ENCODE measurements around the gene DYNLRB2.
A peak's percentile ranks its signal among the peaks of the same experiment; 100 is the strongest.

The DYNLRB2 gene

GRCh38 chr16:80552277-80552676 is 11.5 kb downstream of the DYNLRB2 start:
- no peak for DNase-seq (ENCODE audit: low read depth)

DNA sequence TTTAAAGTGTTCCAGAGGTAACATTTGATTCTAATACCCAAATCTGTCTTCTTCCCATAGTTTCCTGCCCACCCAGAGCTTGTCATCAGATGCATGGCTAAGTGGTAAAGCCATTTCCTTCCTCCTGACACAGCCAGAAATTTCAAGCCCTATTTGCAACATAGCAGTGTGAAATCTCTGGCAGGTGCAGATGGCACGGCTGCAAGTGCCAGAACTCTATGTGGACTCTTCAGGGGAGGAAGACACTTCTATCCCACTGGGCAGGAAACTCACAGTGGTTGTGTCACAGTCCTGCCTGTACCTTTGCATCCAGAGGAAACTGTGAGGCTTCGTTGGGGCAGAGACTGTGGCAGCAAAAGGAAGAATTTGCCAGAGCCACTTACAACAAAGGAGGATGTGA is 13.2 kb downstream of the DYNLRB2 start:
- no peak for DNase-seq (ENCODE audit: low read depth)

GRCh38 chr16:80556481-80556880 is 15.7 kb downstream of the DYNLRB2 start:
- no peak for DNase-seq (ENCODE audit: low read depth)

- no peak for DNase-seq (ENCODE audit: low read depth)
Measured at GRCh38 chr16:80557037-80557436, 16.2 kb downstream of the DYNLRB2 start.

DNA sequence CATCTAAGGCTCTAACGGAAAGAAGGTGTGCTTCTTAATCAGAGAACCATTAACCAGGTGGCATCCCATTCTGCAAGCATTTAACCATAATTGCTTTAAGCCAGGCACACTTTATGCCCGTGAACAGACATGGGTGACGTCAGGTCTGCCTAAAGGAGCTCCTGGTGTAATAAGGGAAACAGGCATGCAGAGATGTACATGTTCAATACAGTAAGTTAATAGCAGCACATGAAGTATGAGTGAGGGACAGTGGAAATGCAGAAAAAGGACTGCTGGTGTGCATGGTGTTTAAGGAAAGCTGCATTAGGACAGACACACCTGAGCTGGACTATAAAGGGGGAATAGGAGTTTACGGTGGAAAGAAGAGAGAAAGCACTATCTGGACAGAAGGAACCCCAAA is 18.6 kb downstream of the DYNLRB2 start:
- no peak for DNase-seq (ENCODE audit: low read depth)

DNA sequence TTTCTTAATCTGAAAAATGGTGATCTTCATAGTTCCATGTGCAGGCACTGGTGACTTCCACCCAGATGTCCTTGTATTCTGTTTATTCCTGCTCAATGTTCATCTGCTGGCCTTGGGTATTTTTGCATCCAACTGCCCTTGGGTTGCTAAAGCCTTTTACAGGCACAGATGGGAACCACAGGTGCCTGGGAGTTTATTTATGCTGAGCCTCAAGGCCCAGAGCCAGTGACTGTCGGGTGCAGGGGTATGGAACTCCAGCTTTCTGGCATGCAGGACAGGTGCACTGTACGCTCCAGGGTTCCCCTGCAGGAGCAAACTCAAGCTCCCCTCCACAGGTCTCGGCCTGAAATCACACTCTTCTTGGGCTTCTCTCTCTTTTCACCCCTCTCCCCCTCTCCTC is 22.3 kb downstream of the DYNLRB2 start:
- no peak for DNase-seq (ENCODE audit: low read depth)

DNA sequence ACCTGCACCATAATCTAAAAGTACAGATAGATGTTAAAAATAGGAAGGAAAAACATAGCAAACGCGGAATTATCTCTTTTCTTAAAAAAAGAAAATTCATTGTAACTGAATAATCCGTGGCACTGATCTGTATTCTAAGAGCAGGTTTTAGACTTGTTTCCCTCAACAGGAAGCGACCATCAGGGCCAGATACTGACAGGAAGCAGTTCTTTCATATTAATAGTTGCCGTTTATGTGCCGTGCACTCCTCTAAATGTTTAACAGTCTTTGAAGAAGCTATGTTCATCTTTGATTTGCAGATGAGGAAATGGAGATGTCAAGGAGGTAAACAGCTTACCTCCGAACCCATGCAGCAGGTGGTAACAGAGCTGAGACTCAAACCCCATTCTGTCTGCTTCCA is 23.6 kb downstream of the DYNLRB2 start:
- DNase-seq (ENCODE audit: low read depth): no peak

DNA sequence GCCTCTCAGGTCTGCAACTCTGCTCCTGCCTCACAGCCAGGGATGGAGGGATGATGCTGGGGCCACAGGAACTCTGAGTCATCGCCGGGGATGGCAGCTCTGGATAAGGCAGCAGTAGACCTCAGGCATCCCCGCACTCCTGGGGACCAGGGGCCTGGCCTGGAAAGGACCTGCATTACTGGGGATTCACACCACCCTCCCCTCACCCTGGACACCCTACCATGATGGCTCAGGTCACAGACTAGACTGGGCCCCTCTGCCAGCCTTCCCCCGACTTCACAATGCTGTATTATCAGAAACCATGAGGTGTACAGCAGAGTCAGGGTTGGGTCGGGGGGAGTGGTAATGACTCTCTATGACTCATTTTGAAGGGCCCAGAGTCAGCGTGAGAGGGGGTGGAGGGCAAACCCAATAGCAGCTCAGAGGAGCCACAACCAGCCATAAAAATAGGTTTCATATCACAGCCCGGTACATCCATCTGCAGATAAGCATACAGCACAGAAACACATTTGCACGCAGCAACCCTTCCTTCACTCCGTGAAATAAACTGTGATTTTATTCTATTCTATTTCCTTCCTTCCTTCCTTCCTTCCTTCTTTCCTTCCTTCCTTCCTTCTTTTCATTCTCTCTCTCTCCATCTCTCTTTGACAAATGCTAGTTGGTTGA is 28.8 kb downstream of the DYNLRB2 start:
- DNase-seq (ENCODE audit: low read depth): no peak

DNA sequence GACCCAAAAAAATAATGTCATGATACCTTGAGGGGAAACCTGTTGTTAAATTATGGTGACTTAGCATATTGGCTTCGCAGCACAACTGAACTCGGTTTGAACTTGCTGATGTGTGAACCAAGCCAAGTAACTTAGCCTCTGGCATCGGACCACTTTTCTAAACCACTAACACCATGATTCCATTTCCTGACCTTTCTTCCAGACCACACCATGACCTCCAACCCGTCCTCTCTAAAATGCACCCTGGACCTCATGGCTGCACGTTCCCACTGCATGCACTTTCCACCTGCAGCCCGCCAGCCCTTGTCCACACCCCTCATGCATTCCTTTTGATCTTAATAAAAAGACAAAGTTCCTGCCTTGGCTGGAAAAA is 29.3 kb downstream of the DYNLRB2 start:
- no peak for DNase-seq (ENCODE audit: low read depth)

DNA sequence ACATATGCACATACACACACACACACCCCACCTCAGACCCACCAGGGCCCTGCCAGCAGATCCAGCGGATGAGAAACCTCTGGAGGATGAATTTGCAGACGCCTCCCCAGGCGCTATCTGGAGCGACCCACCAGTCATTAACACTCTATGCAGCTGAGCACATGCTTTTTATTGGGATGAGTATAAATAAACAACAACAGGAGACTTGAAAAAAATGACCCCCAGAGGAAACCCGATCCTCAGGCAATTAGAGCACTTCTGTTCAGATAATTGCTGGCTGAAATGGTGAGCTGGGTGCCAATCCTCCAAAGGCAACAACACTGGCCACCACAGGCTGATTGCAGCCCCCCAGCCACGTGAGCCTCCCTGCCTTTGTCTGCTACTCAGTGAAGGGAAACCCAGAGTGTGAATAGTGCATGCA is 32.9 kb downstream of the DYNLRB2 start:
- no peak for DNase-seq (ENCODE audit: low read depth)

- no peak for DNase-seq (ENCODE audit: low read depth)
Measured at GRCh38 chr16:80576343-80576912, 35.6 kb downstream of the DYNLRB2 start.

DNA sequence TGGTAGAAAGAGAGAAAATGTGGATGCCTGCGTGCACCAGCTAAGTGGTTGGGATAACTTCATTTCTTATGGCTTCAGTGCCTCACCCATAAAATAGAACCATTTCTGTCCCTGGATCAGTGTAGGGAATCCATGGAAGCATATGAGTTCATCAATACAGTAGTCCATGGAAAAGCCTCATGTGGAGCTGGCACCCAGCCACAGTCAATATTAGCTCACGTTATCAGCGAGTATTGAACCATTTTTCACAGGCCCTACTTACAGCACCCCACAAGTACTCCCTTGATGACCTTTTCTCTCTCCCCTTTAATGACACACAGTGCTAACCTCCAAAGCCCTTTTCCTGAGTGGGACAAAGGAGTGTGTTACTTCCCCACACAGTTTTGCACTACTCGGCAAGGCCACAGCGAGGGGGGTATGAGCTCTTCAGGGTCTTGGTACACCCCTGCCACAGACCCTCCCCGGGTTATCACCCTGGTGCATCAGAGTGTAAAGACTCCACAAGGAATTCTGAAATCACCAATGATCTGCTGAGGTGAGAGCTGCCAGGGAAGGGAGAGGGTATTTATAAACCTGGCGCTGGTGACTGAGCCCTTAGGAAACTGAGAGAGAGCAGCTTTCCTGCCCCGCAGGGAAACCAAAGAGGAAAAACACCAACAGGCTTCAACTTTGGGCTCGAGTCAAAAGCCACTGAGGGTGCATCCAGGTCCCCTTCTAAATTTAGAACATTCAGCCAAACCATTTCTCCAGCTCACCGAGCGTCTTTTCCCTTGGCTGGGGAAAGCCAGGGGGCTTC is 36.9 kb downstream of the DYNLRB2 start:
- DNase-seq (ENCODE audit: low read depth): no peak

DNA sequence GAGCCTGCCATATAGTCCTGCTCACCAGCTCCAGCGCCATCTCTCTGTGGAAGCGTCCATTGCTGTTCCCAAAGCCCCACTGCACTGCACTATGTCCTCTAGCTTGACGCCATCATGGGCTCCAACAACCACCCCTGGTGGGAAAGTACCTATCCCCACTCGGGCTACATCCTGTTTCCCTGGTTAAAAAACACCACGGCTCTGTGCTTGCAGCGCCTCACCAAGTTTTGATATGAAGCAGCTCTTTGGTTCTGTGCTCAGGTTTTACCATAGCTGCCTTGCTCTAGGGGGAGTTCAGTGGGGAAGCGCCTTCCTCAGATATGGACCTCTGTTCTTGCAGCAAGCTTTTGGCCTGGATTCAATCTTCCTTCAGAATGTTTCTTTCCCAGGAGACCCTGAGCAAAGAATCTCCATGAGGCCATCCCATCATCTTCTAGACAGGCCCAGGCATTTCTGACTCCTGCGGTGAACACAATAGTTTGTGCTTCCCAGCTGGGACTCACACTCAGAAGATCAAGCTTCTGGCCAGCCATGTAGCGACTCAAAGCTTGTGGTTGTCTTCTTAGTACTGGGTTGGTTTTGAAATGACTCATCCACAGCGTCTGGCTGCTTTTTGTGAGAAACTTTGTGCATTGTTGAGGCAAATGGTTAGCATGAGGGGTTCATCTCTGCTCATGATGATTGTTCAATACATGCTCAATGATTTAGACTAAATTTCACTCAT is 39.5 kb downstream of the DYNLRB2 start:
- DNase-seq (ENCODE audit: low read depth): no peak

GRCh38 chr16:80583466-80583865 is 42.7 kb downstream of the DYNLRB2 start:
- DNase-seq (ENCODE audit: low read depth): peak; percentile 38

- DNase-seq (ENCODE audit: low read depth): no peak
Measured at GRCh38 chr16:80585764-80586163, 45.0 kb downstream of the DYNLRB2 start.

DNA sequence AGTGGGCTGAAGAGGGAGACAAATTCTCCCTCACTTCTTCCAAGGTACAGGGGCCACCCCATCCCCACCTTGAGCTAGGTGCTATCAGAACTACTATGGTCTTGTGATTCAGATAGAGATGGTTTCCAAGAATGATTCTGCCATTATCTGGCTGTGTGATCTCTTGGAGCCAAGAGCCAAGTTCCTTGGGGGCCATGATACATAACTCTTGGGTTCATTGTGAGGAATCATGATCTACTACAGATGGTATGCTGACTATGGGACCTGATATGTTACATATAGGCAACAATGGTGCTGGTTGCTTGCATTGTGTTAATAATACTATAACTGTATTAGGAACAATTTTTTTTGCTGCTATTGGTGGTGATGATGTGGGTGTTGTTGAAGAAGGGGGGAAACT is 45.7 kb downstream of the DYNLRB2 start:
- no peak for DNase-seq (ENCODE audit: low read depth)

- no peak for DNase-seq (ENCODE audit: low read depth)
Measured at GRCh38 chr16:80587071-80587470, 46.3 kb downstream of the DYNLRB2 start.

DNA sequence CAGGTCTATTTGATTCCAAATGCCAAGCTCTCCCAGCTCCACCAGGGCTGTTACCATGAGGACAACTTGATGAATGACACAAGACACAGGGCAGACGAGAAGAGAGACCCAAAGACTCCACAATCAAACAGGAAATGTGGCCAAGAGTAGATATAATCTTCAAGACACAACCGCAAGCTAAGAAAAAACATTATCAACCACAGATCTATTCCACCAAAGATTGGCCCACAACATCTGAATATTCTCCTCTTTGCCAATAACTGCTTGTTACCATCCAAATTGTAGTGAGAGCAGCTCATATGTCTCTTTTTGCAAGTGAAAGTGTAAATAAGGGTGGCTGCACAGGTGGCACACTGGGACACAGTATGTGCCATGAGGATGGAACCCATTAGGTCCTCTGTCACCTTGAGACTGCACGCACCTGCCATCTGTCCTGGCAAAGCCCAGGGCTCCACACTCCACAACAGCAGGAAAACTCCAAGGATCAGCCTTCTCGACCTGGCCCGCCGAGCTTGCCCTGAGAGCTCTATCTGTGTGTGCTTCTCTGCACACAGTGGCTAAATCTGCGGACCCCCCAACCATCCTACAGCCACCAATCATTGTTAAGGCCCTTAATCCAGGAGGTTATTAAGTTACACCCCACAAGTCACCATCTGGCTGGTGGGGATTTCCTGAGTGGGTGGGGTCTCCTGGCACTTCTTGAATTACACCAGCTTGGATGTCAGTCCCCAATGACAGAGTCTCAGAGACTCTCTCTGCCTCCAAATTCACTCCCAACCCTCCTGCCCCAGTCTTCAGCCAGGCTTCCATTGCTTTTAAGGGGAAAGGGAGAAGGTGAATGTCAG is 50.5 kb downstream of the DYNLRB2 start:
- no peak for DNase-seq (ENCODE audit: low read depth)

DNA sequence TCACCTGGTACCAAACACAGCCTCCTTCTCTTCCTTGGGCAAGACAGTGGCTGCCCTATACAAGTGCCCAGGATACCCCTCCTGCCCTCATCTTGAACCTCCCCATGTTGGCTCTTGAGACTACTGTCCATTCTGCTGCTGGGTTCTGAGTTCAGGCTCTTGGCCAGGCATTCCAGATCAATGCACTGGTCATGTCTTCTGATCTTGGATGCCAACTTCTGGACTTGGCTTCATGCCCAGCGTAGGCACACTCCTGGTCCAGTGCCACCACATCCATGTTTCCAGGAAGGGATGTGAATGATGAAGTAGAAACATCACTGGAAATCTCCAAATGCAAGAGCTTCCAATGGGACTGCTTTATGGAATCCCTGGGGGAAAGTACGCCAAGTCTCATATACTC is 51.5 kb downstream of the DYNLRB2 start:
- DNase-seq (ENCODE audit: low read depth): no peak

- DNase-seq (ENCODE audit: low read depth): no peak
Measured at GRCh38 chr16:80594756-80595155, 54.0 kb downstream of the DYNLRB2 start.

- no peak for DNase-seq (ENCODE audit: low read depth)
Measured at GRCh38 chr16:80596507-80597207, 55.9 kb downstream of the DYNLRB2 start.

Measured in fibroblast of gingiva (primary cell).